CD4-positive, alpha-beta T cell treated with Interferon alpha-2 for 1 hour (primary cell): ENCODE measurements around the gene LRRK2.
A peak's percentile ranks its signal among the peaks of the same experiment; 100 is the strongest.
"Not testable (repeated sequence)": the region's sequence is repeated elsewhere in the genome, so short reads cannot be mapped to it uniquely, and the experiment has no call there.

ENCODE experiments used
- DNase-seq, 2 donors: peaks; one replicate each; pipeline ENCODE4 v3.0.0-alpha.2; 2020 to 2022

The LRRK2 gene

DNA sequence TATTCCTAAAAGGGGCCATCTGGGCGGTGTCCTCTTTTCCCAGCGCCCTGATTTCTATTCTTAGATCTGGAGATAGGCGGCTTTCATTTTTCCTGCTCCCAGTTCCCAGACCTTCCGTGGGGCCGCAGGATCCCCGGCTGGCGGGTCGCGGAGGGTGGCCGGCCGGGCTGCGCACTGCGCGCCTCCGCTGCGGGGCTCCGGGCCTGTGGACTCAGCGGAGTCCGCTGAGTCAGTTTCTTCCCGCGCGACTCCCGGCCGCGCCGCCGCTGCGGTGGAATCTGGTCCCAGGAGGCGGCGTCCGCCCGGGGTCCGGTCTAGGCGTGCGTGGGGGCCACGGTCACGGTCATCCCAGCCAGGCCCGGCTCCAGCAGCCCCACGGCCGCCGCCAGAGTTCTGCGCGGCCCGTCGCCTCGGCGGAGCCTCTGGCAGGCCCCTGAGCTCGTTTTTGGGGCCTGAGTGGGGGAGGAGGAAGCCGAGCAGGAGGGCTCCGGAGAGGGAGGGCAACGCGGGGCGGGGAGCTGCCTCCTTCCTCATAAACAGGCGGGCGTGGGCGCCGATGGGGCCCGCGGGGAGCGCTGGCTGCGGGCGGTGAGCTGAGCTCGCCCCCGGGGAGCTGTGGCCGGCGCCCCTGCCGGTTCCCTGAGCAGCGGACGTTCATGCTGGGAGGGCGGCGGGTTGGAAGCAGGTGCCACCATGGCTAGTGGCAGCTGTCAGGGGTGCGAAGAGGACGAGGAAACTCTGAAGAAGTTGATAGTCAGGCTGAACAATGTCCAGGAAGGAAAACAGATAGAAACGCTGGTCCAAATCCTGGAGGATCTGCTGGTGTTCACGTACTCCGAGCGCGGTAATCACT, at the start of gene LRRK2:
LRRK2 (plus strand) TSS at position 559 of the 853 bp plus-strand sequence; CDS start at position 694, 135 bp downstream.
- peak; percentile 56 to 81 for DNase-seq

DNA sequence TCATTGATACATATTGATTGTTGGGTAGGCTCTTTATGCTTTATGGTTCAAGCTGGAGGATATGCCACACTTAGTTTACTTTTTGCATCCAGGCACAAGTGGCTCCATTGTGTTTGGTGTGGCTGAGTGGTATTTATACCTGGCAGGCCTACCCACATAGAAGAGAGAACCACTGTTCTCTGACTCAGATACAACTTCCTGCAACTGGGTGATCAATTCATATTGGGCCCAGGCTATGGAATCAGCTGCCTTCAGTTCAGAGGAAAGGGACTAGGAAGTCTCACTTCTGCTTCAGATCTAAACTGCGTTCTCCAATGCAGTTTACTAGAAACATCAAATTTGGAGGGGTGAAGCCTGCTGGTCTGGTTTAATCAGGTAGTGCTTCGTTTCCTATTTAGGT, 49.8 kb upstream of the LRRK2 start:
- no peak for DNase-seq

DNA sequence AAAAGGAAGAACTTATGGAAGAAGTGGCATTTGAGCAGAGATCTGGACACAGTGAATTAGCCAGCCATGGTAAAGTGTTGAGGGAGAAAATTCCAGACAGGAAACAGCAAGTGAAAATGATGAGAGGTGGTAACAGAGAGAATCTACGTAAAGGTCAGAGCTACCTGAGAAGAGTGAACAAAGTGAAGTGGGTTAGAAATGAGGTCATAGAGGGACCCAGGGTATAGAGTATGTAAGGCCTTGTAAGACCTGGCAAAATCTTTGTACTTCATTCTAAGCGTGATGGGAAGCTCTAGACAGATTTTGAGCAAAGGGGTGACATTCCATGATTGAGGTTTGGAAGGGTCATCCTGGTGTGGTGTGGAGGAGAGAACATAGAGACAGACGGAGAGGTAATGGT, 49.3 kb upstream of the LRRK2 start:
- DNase-seq, result no peak

DNA sequence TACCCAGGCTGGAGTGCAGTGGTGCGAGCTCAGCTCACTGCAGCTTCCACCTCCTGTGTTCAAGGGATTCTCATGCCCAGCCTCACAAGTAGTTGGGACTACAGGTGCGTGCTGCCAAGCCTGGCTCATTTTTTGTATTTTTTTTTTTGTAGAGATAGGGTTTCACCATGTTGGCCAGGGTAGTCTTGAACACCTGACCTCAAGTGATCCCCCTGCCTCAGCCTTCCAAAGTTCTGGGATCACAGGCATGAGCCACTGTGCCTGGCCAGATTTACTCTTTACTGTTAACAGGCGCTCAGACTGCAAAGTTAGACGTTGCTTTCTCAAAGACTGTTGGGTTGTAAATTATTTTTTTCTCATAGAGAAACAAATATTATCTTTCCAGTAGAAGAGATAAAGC, 46.1 kb upstream of the LRRK2 start:
- no peak for DNase-seq

DNA sequence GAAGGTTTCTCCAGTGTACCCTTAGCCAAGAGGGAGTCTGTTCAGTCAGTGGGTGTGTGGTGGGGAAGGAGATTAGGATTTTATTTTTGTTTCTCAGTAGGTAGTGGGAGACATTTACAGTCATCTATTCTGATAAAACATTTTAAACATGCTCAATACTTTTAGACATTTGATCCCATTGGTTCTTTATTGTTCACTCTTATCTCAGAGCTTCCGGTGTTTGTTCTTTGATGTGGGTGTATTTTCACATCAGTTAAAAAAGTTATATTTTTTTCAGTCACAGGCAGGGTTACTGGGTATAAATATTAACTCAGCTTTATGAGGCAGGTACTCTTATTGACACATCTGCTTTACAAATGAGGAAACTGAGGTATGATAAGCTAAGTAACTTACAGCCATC, 43.3 kb upstream of the LRRK2 start:
- peak in 1 of 2 donors; percentile 27 for DNase-seq

DNA sequence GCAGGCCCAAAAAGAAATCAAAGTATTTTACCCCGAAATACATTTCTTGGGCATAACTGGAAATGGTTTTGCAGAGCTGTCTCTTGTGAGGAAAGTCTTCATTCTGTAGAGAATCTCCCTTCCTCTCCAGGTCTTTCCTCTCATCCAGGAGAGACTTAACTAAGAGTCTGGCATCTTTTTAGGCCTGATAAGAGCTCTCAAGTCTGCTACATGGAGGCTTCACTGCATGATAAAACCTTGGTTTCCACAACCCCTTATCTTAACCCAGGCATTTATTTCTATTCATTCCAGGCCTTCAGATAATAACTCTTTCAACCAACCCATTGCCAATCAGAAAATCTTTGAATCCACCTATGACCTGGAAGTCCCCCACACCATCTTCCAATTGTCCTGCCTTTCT, 41.1 kb upstream of the LRRK2 start:
- no peak for DNase-seq

DNA sequence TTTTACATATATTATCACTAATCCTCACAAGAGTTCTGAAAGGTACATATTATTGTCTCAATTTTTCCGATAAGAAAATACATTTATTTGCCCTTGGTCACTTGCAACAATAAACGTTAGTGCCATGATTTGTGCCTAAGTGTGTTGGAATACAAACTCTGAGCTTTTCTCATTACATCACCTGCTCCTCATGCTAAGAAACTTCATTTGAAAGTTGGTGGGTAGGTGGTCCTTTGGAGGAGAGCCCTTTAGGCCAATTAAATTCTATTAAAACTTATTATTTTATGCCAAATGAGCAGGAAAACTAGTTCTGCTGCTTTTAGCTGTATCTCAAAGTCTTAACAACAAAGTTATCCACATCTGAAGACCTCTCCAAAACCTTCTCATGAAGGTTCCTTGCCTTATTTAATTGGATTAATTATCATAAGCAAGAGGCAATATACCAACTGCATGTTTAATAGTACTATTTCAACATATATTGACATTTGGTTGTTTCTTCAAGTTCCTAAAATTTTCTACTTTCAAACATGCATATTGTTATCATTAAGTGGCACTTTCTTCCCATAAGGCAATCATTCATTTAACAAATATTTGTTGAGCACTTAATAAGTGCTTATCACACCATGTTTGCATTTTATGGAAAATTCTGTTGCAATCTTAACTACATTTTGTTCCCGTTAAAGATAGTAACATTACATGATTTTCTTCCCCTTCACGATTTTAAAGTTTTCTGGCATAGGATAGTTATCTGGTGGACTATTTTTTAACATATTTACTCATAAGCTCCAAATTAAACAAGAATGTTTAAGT, 40.1 kb upstream of the LRRK2 start:
- DNase-seq, result no peak

DNA sequence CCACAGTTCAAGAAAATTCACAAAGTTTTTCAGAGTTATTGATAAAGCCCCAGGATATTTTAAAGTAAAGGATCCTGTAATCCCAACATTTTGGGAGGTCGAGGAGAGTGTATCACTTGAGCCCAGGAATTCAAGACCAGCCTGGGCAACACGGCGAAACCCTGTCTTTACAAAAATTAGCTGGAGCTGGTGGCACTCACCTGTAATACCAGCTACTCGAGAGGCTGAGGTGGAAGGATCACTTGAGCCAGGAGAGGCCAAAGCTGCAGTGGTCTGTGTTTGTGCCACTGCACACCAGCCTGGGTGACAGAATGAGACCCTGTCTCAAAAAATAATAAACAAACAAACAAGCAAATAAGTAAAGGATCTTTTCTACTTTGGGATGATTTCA, 39.5 kb upstream of the LRRK2 start:
- DNase-seq, result no peak

DNA sequence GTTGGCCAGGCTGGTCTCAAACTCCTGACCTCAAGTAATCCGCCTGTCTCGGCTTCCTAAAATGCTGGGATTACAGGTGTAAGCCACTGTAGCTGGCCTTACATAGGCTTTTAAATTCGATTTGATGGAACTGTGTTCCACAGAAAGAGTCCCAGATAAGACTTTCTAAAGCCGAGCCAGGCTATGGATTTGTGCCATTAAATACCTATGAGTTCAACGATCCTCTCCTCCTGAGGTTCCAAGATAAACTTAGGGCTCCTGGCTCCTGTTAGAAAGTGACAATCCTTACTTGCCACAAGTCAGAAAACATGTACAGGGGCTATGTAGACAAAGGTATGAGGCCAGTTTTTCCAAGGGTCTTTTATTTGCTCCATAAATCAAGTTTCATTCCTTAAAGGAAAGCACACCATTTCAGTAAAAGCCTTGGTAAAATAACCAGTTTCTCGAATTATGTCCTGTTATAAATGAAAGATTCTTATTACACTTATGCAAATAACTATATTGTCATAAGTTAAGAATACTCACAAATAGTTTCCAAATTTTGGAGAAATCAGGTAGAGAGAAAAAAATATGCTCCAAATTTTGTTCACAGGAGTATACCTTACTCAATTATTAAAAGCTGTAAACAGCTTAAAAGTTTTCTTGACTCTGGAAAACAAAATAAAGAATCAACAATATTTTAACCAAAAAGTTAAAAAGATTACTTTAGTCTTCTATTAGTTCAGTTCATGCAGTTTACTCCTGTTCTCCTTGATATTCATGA, 36.1 kb upstream of the LRRK2 start:
- no peak for DNase-seq

DNA sequence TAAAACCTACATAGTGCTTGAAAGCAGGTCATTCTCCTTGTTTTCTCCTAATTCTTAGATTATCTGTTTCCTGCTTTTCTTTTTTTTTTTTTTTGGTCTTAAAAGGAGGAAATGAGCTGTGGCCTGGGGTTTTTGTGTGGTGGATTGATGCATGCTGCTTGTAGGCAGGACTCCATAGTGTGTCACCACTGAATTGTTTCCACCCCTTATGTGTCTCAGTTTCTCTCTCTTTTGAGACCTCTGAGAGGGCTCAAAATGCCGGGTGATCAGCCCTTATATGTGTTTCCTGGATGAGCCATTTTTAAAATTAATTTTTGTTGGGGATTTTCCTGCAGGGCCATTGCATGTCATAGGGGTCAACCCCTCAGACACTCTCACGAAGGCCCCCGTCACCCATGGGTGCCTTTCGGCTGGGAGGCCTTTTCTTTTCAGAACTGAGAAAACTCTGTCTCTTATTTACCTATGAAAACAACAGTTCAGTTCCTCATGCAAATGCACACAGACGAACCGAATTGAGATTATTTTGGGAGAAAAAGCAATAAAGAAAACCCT, 32.0 kb upstream of the LRRK2 start:
- peak; percentile 17 to 34 for DNase-seq

DNA sequence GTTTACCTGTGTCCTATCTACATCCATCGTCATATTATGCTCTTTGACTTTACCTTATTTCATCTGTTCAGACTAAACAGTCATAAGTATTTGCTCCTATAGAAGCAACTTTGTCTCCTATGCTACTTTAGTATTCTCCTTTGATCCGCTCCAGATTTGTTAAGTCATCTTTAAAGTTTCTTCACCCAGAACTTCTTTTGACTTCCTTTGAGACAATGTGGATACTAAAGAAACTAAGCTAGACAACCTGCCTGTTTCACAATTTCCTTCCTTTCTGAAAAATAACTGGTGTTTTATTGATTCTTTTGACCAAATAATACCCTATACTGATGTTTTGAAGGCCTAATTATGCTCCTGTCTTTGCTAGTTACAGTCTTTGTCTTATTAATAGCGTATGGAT, 30.0 kb upstream of the LRRK2 start:
- DNase-seq, result no peak

DNA sequence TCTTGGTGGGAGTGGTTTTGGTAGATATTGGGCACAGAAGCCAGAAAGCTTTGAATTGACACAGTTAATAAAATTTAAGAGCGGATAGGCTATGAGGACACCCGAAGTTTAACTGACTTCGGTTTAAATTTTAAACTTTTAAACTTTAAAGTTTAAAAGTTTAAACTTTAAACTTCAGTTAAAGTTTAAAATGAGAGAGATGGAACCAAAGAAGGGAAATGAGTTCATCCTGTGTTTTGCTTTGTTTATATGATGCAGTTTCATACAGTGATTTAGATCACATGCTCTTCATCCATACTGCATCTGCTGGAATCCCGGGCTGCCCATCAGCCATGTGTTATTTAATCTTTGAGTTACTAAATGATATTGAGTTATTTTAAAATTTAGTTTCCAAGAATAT, 27.2 kb upstream of the LRRK2 start:
- DNase-seq, result no peak

DNA sequence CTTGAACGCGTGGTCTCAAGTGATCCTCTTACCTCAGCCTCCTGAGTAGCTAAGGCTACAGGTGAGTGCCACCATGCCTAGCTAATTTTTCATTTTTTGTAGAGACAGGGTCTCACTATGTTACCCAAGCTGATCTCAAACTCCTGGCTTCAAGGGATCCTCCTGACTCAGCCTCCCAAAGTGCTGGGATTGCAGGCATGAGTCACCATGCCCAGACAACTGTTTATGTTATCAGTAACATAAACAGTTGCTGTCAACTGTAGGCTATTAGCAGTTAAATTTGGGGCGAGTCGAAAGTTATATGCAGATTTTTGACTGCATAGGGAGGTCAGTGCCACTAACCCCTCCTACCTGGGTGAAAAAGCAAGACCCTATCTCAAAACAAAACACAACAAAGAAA, 26.2 kb upstream of the LRRK2 start:
- DNase-seq, result no peak

DNA sequence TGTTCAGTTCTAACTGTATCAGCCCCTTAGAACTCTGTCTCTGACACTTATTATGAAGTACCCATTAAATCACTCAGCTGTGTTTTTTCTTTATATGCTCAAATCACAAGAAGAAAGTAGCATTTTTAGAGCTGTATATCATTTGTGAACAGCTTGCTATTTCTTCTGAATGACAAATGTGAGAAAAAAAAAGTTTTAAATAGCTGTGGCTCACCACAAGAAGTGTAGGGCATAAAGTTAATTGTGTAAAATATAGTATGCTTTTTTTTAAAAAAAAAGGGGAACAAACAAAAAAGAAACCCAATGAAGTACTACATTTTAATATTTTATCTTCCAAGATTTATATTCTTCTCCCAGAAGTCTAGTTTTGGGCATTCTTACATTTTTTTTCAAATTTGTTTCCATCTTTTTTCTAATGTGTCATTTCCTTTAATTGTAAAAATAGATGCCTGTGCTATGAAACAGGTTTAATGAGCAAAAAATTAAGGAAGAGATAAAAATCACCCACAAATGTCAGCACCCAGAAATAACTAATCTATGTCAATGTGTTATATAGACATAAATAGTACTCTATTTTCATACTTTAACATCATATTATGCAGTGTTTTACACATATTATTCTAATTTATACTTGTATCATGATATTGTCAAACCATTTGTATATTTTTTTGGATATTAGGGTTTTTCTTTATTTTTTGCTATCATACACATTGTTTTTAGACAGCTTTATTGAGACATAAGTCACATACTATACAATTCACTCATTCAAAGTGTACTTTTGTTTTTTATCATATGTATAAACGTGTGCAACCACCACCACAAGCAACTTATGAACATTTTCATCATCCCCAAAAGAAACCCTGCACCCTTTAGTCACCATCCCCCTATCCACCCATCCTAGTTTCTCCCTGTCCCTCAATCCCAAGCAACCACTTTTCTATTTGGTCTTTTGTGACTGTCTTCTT, 22.4 kb upstream of the LRRK2 start:
- DNase-seq, result no peak

DNA sequence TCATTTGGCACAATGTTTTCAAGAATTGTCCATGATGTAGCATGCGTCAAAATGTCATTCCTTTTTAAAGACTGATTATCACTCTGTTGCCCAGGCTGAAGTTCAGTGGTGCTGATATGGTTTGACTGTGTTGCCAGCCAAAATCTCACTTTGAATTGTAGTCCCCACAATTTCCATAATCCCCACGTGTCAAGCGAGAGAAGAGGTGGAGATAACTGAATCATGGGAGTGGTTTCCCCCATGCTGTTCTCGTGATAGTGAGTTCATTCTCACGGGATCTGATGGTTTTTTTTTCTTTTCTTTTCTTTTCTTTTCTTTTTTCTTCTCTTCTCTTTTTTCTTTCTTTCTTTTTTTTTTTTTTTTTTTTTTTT, 21.8 kb upstream of the LRRK2 start:
- no peak for DNase-seq

DNA sequence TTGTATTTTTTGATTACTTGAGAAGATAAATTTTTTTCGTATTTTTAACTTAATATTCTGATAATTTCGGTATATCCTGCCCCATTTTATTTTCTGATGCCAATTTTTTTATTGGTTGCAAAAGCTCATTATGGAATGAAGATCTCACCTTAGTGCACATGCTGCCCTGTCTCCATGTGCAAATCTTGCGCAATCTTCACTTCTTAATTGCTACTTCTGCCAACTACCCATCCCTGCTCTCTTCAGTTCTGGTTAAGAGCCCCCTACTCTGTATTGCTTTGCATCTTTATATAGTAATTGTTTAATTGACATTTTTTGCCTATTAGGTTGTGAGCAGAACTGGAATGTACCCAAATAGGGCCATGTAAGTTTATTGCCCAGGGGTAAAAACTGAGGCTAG, 20.5 kb upstream of the LRRK2 start:
- no peak for DNase-seq

DNA sequence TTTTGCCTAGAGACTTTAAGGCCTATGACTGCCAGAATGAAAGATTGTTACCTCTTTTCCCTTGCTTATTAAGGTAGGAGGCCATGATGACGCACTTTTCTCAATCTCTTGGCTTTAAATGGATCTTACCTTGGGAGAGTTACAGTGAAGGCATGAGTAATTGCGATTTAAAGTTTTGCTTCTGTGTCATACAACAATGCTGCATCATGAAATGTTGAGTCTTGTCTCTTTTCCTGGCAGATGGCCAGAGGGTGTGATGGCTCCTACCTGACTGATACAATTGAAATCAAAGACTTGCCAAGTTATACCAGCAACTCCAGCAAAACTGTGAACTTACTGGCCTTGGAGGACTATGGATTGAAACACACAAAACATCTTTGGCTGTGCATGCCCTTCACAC, 17.2 kb upstream of the LRRK2 start:
- no peak for DNase-seq

DNA sequence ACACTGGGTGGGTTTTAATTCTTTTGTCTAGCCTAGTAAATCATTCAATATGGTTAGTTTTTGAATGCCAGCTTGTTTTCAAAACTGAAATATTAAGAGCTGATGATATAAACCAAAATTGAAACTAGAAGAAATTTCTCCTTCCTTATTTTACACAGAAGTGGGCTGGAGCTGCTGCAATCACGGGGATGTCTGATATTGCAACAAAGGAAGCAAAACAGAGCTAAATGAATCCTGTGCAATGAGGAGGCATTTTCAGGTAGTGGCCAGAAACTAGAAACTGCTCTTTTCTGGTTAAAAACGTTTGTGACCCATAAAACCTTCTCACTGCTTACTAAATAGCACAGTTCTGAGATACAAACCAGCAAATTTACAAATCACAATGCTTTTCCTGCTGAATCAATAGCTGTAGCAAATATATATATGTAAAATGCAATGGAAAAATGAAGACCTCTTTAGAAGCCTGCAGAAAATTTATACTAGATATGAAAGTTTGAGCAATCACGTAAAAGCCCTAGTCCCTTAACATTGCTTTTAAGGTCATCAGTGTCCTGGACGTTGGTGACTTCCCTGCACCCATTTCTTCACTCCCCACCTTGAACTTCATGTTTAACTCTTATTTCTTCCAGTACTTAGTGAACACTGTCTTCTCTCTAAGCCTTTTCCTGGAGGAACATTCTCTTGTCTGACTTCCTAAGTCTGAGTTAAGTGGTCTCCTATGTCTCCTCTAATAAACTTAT, 15.9 kb upstream of the LRRK2 start:
- DNase-seq, result peak in 1 of 2 donors; percentile 50

DNA sequence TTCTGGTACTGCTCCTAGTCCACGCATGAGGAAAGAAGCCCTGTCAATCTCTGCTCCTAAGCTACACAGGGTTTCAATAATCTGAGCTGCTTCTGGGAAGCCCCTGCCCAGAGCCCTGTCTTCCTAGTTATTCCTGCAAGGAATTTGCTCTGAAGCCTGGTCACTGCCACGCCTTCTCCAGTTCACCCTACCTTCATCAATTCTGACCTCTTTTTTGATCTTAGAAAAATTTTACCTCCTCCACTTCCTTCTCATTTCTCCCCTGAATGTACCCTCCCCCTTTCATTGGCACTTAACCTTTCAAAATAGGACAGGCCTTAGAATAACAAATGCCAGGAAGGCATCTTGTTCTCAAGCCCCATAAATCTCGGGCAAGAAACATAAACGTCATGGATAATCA, 14.9 kb upstream of the LRRK2 start:
- no peak for DNase-seq

DNA sequence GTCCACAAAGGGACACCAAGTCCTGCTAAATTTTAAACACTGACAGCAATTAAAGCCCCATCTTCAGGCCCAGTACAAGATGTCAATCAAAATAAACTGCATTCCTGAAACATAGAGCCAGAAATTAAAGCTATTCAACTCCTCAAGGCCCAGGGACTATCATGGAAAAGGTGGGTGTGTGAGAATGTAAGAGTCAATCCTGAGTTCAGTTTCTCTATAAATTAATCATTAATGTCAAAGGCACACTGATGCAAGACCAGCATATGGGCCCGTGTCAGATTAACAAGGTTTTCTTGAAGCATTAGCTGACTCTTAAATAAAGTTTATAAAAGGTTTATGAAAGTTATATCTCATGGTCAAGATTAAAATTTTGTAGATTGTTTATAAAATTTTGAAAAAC, 13.6 kb upstream of the LRRK2 start:
- DNase-seq, result not testable (repeated sequence)

DNA sequence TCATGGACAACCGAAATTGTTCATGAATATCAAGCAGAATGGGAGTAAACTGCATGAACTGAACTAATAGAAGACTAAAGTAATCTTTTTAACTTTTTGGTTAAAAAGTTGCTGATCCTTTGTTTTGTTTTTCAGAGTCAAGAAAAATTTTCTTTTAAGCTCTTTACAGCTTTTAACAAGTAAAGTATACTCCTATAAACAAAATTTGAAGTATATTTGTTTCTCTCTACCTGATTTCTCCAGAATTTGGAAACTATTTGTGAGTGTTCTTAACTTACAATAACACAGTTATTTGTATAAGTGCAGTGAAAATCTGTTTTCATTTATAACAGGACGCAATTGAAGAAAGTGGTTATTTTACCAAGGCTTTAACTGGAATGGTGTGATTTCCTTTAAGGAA, 12.2 kb upstream of the LRRK2 start:
- DNase-seq, result no peak
